T-helper 22 cell (primary cell): ENCODE data around the gene PARP1.
"Not testable (repeated sequence)": the region's sequence is repeated elsewhere in the genome, so short reads cannot be mapped to it uniquely, and the experiment has no call there.

Experiments used
- DNase-seq: peaks from one replicate; pipeline ENCODE4 v3.0.0-alpha.2; 2020; ENCODE audit warnings: low read depth

Gene PARP1

GRCh38 chr1:226407497-226408284, at the start of gene PARP1:
TSS of gene PARP1 (minus strand) at chr1:226408093. CDS start at chr1:226407929, 164 bp downstream.
- DNase-seq: peak; percentile 83

GRCh38 chr1:226457307-226457712, 49.4 kb upstream of the PARP1 start:
- DNase-seq: no peak

- DNase-seq: no peak
Measured at GRCh38 chr1:226455843-226456242, 48.0 kb upstream of the PARP1 start.

- DNase-seq: no peak
Measured at GRCh38 chr1:226454349-226454748, 46.5 kb upstream of the PARP1 start.

GRCh38 chr1:226453015-226453704, 45.3 kb upstream of the PARP1 start:
- no peak for DNase-seq

- DNase-seq: no peak
Measured at GRCh38 chr1:226450688-226451087, 42.8 kb upstream of the PARP1 start.

- DNase-seq: no peak
Measured at GRCh38 chr1:226449823-226450222, 41.9 kb upstream of the PARP1 start.

GRCh38 chr1:226447932-226448665, 40.2 kb upstream of the PARP1 start:
- no peak for DNase-seq

- DNase-seq: no peak
Measured at GRCh38 chr1:226446094-226446493, 38.2 kb upstream of the PARP1 start.

GRCh38 chr1:226444901-226445300, 37.0 kb upstream of the PARP1 start:
- DNase-seq: peak; percentile 22

- DNase-seq: no peak
Measured at GRCh38 chr1:226443439-226443838, 35.5 kb upstream of the PARP1 start.

- DNase-seq: no peak
Measured at GRCh38 chr1:226443033-226443432, 35.1 kb upstream of the PARP1 start.

- no peak for DNase-seq
Measured at GRCh38 chr1:226441629-226442028, 33.7 kb upstream of the PARP1 start.

GRCh38 chr1:226440512-226440911, 32.6 kb upstream of the PARP1 start:
- no peak for DNase-seq

- no peak for DNase-seq
Measured at GRCh38 chr1:226438007-226438406, 30.1 kb upstream of the PARP1 start.

- DNase-seq: no peak
Measured at GRCh38 chr1:226436855-226437491, 29.1 kb upstream of the PARP1 start.

- DNase-seq: no peak
Measured at GRCh38 chr1:226436472-226436854, 28.6 kb upstream of the PARP1 start.

GRCh38 chr1:226433341-226433720, 25.4 kb upstream of the PARP1 start:
- no peak for DNase-seq

- no peak for DNase-seq
Measured at GRCh38 chr1:226432586-226433340, 24.9 kb upstream of the PARP1 start.

GRCh38 chr1:226431898-226432297, 24.0 kb upstream of the PARP1 start:
- not testable (repeated sequence) for DNase-seq

- DNase-seq: no peak
Measured at GRCh38 chr1:226429858-226430715, 22.2 kb upstream of the PARP1 start.
